GM21576 (cell line): ENCODE data around the gene HTRA3.

Experiments used
- ATAC-seq: cut with Tn5 transposase; IDR thresholded peaks from one replicate; pipeline ENCODE4 v1.9.1; 2021; ENCODE audit warnings: mild to moderate bottlenecking, moderate library complexity; ENCODE audit not compliant: unreplicated experiment

The HTRA3 gene

DNA sequence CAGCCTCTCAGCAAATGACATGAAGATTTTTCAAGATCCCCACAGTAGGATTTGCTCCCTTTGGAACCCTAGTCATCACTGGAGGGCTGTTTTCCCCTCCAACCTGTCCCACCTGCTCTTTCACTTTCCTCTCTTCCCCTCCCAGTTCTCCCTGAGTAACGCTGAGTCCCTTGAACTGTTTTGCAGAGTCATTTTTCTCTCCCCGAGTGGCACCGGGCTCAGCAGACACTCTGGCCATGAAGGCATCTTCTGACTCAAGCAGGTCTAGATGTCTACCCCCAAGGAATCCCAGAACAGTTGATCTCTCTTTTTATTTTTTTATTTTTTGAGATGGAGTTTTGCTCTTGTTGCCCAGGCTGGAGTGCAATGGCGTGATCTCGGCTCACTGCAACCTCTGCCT lies 52.2 kb downstream of the HTRA3 start:
- ATAC-seq, result no peak

- ATAC-seq, result no peak
These were observed 53.5 kb downstream of the HTRA3 start for GRCh38 chr4:8322794-8323704.

DNA sequence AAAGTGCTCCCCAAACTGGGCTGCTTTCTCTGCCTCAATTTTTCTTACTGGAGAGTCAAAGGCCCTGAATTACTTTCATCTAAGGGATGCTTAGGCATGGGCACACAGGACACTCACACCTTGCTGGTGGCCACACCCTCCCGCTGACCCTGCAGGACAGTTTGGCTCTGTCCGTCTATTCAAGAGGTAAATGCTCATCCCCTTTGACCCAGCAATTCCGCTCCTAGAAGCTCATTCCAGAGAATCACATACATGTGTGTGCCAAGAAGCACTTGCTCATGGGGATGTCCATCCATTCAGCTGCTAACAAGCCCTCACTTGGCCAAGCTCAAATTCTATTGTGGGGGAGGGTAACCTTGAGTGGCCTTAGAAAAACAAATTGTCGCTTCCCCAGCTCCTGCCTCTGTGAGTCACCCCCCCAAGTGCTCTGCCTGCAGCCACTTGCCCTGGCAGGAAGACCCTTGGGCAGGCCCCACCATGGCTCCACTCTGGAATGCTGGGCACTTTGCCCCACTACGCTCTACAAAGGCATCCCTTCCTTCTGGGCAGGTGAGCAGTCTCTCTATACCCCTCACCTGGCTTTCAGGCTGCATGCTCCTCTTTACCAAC lies 54.5 kb downstream of the HTRA3 start:
- ATAC-seq, result no peak

GRCh38 chr4:8324640-8325239 lies 55.2 kb downstream of the HTRA3 start:
- ATAC-seq, result no peak

DNA sequence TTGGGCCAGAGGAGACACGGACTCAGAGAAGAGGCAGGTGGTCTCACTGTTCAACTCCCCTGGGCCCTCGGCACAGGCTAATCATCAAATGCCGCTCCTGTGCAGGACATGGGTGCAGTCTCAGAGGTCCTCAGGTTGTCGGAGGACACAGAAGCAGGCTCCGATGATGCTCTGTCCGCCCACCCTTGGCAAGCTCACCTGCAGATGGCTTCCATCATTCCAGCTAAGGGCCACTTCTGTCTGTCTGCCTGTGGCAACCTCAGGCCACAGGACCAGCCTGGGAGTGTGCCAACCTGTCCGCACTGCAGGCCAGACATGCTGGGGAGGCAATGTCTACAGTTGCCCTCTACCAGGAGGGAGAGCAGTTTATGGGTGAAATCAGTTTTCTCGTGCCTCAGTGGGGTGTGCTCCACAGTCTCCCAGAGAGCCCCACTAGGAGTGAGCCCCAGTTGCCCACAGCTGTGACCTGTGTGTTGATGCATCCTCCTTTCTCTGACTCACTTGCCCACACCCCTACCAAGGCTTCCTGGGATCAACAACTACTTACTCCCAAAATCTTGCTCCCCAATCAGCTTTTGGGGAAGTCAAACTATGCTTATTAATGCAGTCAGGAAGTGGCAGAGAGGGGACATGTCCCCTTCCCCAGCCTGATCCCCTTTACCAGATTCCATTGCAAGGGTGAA lies 55.9 kb downstream of the HTRA3 start:
- ATAC-seq, result no peak

DNA sequence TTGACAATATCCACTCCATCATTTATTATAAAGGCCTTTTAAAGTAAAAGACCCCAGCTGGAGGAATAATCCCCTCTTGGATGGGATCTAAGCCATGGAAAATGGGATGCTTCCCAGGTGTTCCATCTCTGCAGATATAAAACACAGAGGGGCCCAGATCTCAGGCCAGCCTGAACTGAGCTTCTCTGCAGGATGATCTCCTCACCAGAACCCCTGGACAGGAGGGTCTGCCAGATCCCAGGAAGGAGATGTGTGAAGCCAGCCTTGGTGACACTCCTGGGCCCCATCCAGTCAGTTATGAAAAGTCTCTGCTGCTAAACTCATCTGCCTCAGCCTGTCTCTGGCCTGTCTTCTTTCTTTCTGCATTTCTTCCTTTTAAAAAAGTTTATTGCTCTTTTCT lies 56.7 kb downstream of the HTRA3 start:
- ATAC-seq, result no peak

DNA sequence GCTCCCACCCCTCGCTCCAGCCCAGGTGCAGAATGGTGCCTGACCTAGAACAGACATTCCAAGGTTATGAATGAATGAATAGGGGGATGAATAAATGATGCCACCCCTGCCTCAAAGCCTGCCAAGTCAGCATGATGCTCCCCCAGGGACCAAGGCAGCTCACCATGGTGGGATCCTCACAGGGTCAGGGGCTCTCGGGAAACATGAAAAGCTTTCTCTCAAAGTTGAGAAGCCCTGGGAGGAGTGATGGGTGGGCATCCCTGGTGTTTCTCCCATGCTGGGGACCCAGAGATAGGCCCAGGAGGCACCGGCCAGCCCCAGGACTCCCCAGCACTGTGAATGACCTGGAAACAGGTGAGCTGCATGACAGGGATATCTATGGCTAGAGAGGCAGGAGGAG lies 58.9 kb downstream of the HTRA3 start:
- ATAC-seq, result no peak

- no peak for ATAC-seq
These were observed 59.5 kb downstream of the HTRA3 start for GRCh38 chr4:8328866-8329559.

DNA sequence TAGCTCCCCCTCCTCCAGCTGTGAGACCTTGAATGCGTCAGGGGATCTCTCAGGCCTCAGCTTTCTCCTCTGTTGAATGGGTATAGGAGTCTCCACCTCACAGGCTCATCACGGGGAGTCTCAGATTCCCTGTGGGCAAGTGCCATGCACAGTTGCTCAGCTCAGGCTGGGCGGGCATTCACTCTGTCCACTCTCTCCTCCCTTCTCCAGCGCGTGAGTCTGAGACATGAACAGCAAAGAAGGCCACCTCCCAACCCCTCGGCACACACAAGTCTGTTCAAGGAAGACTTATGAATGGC lies 60.0 kb downstream of the HTRA3 start:
- no peak for ATAC-seq

- ATAC-seq, result no peak
These were observed 60.6 kb downstream of the HTRA3 start for GRCh38 chr4:8329859-8330761.

DNA sequence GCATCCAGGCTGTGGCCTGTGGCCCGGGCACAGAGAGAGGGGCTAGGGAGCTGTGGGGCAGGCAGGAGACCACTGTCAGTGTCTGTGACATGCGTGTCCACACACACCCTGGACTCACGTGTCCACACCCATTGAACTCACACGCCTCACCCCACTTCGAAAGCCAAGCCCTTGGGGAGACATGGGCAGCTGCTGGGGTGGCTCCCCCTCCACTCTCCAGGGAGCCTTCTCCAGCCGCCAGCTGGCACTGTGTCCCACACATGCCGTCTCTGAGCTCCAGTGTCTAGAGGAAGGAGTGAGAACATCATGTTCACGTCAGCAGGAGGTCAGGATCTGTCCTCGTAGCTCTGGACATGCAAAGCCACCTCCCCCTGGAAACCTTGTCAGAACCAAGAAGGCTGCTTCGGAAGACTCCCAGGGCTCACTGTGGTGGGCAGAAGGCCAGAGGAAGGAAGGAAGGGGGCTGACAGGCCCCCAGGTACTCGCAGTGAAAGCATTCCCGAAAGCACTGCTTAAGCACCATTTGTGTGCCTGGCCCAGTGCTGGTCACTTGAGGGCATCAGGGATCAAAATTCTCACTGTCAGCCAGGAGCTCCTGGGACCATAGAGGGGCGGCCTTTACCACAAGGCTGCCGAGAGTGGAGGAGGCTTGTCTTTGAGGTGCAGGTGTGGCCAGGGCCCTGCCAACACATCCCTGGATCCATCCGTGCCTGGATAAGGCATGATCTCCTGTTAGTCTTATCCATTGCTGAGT lies 61.4 kb downstream of the HTRA3 start:
- no peak for ATAC-seq

DNA sequence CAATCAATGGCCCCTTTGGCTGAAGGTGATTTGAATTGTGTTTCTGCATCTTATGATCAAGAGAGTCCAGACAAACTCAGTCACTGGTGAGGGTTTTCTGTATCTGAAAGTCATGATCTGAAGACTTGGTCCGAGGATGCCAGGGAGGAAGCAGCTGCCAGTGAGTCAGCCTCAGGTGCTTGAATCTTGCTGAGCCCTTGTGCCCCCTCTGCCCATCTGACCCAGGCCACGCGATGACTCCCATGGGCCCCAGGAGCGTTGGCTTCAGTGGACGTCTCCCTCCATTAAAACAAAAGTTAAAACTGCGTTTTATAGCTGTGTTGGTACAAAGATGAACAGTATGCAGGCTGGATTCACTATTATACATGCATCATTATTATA lies 62.0 kb downstream of the HTRA3 start:
- no peak for ATAC-seq

- ATAC-seq, result no peak
These were observed 62.7 kb downstream of the HTRA3 start for GRCh38 chr4:8332038-8332857.

DNA sequence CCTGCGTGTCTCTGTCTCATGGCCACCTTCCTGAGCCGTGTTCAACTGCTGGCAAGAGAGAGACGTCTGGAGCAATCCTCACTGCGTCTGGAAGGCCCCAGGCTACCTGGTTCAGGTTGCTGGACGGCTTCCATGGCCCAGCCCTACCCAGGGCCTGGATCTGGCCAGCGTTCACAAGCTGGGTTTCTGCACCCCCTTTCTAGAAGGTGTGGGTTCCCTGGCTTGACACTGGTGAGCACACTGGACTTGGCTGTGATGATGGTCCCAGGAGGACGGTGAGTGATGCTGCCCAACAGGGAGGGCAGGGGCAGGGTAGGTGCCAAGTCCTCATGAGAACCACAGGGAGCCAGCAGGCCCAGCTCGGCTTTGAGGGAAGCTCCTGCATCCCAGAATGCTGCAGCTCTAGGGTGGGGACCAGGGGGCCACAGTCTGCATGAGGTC lies 63.4 kb downstream of the HTRA3 start:
- no peak for ATAC-seq

DNA sequence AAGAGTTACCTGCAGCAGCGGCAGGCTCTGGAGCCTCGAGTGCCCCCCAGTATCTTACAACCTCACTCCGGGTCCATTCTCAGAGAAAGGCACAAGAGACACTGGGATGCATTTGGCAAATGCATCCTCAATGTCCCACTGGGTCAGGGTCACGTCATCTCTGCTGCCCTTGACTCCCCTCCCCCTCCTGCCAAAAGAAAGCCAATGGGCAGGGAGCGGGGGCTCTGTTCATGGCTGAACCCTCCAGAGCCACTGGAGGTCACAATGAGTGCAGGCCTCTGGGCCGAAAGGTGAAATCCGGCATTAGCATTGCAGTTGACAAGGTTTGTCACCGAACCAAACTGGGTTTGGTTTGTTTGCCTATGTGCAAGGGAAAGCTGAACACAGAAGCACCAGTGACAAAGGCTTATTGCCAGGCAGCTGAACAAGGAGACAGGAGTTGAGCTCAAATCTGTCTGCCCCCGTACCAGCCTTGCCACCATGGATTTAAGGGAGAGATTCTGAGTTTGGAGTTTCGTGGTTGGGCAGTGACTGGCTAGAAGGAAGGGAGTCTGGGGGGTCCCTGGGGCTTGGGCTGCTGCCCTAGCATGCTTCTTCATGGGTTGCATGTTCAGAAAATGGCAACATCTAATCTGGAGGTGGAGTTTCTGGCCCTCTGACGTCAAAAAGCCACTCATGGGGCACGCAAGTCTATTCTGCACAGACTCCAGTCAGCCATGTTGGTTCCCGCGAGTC lies 64.3 kb downstream of the HTRA3 start:
- ATAC-seq, result no peak

- ATAC-seq, result no peak
These were observed 65.4 kb downstream of the HTRA3 start for GRCh38 chr4:8334786-8335460.

DNA sequence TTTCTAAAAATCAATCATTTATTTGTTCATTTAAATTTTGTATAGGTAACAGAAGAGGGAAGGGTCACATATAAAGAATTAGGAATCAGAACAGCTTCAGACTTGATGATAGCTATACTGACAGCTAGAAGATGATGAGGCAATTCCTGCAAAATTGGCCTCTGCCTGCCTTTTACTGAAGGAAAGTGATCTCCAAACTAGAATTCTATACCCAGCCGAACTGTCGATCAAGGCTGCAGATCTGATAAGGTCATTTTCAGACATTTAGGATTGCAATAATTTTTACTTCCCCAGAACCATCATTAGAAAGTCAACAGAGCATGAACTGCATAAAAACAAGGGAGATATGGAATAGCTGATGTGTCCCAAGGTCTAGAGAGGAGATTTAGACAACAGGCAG lies 66.3 kb downstream of the HTRA3 start:
- ATAC-seq, result no peak
